ENCODE measurements around the gene LRRC2.
"Not testable (repeated sequence)": the region's sequence is repeated elsewhere in the genome, so short reads cannot be mapped to it uniquely, and the experiment has no call there.

LRRC2 gene

DNA sequence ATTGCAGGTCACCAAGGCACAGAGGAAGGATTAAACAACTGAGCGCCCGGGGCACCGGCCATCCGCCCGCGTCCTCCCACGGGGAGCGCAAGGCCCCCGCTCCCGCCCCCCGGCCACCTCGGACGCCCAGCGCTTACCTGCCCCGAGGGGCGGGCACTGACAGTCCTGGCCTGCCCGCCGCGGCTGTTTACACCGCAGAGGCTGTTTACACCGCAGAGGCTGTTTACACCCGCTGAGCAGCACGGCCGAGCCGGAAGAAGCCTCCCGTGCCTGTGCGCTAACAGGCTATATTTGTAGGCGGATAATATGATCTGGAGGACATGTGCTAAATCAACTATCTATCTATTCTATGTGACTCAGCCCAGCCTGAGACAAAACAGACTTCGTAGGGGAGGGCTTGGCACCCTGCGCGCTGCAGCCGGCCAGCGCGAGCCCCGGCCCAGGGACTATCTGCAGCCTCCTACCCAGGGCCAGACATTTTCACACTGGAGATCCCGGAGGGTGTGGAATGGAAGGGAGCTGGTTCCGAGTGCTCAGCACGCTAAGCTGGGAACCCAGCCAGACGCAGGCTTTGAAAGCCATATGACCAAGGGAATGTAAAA lies at the start of gene LRRC2:
Gene LRRC2, minus strand, starts transcription at position 263 of the 602 bp plus-strand sequence. CDS start 14,711 bp downstream, outside the sequence.
- DNase-seq = peak in 1 of 2 experiments; percentile 63

GRCh38 chr3:46615050-46615775 lies 49.1 kb upstream of the LRRC2 start:
- no peak for DNase-seq

- DNase-seq = no peak
Observed at GRCh38 chr3:46614431-46614830, 48.3 kb upstream of the LRRC2 start.

DNA sequence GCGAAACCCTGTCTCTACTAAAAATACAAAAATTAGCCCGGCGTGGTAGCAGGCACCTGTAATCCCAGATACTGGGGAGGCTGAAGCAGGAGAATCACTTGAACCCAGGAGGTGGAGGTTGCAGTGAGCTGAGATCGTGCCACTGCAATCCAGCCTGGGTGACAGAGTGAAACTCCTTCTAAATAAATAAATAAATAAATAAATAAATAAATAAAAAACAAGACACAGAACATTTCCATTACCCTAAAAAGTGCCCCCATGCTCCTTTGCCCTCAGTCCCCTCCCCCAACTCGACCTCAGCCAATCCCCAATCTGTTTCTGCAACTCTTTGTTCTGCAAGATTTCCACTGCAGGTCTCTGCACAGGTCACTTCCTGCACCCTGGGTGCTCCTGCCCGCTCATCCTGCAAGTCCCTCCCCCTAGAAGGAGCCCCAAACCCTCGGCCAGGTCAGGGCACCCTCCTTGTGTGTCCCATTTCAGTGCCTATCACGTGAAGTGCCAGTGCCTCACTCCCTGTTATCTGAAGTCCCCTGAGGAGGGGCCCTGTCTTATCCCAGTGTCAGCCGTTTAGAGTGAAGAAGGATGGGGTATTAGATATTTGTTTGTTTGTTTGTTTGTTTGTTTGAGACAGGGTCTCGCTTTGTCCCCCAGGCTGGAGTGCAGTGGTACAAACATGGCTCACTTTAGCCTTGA lies 47.4 kb upstream of the LRRC2 start:
- no peak for DNase-seq

DNA sequence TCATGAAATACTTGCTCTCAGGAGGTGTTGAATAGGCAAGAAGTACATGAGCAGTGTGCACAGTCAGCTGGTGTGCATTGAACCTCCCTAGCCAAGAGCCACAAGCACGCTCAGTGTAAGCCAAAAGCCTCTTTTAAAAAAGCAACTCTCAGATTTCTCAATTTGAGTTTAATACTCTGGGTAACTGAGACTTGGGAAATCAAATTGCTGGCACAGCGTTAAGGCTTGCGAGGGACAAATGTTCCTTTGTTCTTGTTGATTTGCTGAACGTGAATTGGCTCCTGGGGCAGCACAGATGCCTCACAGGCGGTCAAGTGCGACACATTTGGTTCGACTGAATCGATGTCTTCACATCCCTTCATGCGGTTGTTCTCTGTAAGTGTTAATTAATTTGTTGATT lies 46.2 kb upstream of the LRRC2 start, which contains the start of gene FAM240A:
Gene FAM240A, plus strand, starts transcription at position 202 of the 400 bp plus-strand sequence. Its CDS starts 159 bp downstream, at position 361.
- no peak for DNase-seq

DNA sequence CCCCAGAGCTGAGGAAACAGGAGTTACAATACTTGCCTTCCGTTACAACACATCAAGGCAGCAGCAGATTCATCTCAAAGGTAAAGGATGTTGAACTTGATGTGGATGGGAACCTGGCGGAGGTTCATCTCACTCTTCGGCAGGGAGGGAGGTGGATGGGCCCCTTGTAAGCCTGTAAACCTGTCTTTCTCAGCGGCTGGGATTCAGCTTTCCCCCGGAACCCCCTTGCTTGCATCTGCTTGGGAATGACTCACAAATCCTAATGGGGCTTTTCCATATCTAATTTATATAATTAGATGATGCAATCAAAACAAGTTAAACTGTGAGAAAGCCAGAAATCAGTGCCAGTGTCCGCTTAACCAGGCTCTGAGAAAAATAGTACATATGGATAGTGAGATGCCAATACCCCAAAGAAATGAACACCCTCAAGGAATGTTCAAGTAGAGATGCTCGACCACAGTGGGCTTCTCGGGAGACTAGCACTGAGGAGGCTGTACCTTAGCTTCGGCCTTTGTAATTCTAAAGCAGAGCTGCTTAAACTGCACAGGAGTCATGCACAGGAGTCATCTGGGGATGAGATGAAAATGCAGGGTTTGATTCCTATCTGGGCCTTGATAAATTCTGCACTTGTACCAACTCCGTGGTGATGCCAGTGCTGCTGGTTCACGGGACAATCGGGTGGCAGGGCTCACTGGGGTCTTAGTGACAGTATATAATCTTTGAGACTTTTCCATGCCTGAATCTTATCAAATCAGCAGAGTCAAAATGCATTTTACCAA lies 44.0 kb upstream of the LRRC2 start:
- no peak for DNase-seq

DNA sequence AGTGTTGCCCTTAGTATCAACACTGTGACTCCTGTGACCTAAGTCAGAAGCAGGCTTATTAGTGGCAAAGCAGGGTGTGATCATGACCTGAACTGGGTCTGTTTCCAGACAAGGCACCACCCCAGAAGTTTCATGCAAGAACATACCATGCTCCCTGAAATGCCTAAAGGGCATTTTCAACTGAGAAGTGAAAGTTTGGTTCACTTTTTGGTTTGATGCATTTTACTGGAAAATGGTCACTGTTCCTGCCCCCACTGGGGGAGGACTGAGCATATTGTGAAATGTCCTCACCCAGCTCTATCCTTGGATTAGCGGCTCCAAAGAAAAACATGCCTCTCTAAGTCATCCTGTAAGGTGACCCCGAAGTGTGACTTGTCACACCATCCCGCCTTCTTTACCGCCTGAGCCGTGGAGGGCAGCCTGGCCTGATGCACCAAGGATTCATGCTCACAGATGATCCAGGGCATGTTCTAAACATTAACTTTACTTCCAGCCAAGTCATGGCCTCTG lies 43.2 kb upstream of the LRRC2 start:
- no peak for DNase-seq

- DNase-seq = no peak
Observed at GRCh38 chr3:46607603-46608028, 41.5 kb upstream of the LRRC2 start.

- no peak for DNase-seq
Observed at GRCh38 chr3:46604127-46604526, 38.0 kb upstream of the LRRC2 start.

GRCh38 chr3:46603446-46604046 lies 37.4 kb upstream of the LRRC2 start:
- DNase-seq = no peak

GRCh38 chr3:46599590-46599989 lies 33.5 kb upstream of the LRRC2 start:
- DNase-seq = no peak

DNA sequence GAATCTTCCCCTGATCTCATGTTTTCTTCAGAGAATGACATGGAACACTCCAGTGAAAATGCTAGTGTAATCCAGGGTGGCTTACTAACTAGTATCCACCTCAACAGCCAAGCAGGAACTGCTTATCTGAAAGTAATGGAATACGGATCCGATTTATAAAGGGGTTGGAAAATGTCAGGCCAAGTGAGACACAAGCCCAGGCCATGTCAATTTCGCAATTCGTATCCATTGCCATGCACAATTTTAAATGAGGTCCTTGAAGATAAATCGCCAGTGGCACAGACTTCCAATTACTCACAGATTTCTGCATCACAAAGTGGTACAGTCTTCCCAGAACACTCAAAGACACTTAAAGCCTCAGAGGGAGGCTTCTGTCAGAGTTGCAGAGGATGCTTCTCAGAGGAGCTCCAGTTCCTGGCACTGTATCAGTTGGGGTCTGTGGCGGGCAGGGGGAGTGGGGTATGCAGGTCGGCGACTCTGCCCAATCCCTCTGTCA lies 29.8 kb upstream of the LRRC2 start:
- no peak for DNase-seq

DNA sequence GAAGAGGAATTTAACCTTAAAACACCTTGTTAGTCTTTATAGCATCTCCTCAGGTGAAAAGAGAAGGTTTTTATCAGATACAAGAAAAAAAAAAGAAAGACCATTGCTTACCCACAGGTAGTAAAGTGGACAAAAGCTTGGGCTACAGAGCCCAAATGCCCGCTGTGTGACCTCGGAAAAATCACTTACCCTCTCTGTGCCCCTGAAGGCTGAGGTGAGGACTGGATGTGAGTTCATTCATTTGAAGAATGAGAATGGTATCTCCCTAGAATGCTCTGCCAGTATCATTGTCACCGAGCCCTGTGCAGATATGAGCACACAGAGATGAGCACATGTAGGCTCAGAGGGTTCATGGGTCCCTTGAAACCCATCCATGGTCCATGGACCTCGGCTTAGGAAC lies 28.6 kb upstream of the LRRC2 start:
- DNase-seq = no peak

DNA sequence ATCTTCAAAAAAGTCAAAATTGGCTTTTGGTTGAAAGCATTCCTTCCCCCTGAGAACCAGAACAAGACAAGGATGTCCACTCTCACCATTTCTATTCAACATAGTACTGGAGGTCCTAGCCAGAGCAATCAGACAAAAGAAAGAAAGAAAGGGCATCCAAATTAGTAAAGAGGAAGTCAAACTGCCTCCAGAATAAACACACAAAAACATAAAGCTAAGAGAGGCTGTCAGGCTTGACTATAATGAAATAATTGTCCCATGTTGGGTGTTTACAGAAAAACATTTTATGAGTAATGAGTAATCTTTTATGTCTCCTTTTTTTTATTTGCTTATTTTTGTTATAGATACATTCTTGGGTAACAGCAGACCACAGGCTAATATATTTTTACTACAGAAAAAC lies 27.9 kb upstream of the LRRC2 start:
- no peak for DNase-seq

GRCh38 chr3:46593274-46593862 lies 27.3 kb upstream of the LRRC2 start:
- DNase-seq = no peak

DNA sequence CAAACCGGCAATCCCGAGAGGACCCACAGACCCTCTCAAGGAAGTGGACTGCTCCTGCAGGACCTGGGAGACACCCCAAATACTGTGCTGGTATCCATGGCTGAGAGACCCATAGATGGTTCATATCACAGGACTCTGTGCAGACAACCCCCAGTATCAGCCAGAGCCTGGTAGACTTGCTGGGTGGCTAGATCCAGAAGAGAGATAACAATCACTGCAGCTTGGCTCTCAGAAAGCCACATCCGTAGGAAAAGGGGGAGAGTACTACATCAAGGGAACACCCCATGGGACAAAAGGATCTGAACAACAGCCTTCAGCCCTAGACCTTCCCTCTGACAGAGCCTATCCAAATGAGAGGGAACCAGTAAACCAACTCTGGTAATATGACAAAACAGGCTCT lies 21.2 kb upstream of the LRRC2 start:
- not testable (repeated sequence) for DNase-seq

DNA sequence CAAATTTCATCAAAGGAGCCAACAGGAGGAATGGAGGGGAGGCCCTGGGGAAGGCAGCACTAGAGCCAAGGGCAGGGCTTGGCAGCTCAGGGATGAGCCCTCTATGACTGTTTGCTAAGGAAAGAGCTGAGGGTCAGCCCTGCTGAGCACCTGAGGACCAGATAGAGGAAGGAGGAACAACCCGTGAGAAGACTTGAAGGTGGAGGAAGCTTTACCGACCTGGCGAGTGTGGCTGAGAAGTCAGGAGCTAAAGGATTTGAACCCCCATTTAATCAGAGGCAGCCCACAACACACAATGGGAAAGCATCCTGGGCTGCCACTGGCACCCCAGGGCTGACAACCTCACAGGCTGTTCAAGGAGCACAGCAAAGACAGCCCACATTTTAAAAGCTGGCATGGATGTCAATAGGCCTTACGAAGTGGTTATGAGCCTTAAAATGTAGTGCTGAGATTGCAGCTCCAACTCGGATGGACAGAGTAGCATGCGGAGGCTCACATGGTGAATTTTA lies 20.7 kb upstream of the LRRC2 start:
- DNase-seq = no peak

- no peak for DNase-seq
Observed at GRCh38 chr3:46585799-46586693, 19.9 kb upstream of the LRRC2 start.

- no peak for DNase-seq
Observed at GRCh38 chr3:46584598-46585467, 18.7 kb upstream of the LRRC2 start.

Data from cerebellar nuclear complex (tissue), 1 donor.